ES-I3 (cell line): ENCODE measurements around the gene HEATR1.
"Not testable (repeated sequence)": the region's sequence is repeated elsewhere in the genome, so short reads cannot be mapped to it uniquely, and the experiment has no call there.

Source experiments
- H3K36me3 ChIP-seq: 2 replicates; pipeline ENCODE4 v1.6.1; 2013; ENCODE audit warnings: mild to moderate bottlenecking, low read length, control low read depth, moderate library complexity; ENCODE audit not compliant: insufficient read depth
- H3K4me1 ChIP-seq: 2 replicates; pipeline ENCODE4 v1.6.1; 2013; ENCODE audit warnings: mild to moderate bottlenecking, control low read depth, low read length; ENCODE audit not compliant: insufficient read depth
- H3K9ac ChIP-seq: 2 replicates; pipeline ENCODE4 v1.6.1; 2013; ENCODE audit warnings: low read depth, mild to moderate bottlenecking, low read length, moderate library complexity
- H3K9me3 ChIP-seq: 2 replicates; pipeline ENCODE4 v1.6.1; 2013; ENCODE audit warnings: mild to moderate bottlenecking, low read length, moderate library complexity; ENCODE audit not compliant: control insufficient read depth, insufficient read depth

HEATR1 gene

GRCh38 chr1:236615399-236616148 lies 11.3 kb upstream of the HEATR1 start:
- no peak overlapping the region for H3K9ac ChIP-seq
- no peaks in the 10 kb centered on the region for H3K4me1 ChIP-seq
- H3K9me3 ChIP-seq, result no peaks in the 10 kb centered on the region
- no peaks in the 10 kb centered on the region for H3K36me3 ChIP-seq

- Histone ChIP-seq H3K9ac (no peak overlapping the region), H3K9me3 (no peaks in the 10 kb centered on the region), H3K36me3 (no peaks in the 10 kb centered on the region), H3K4me1 (no peaks in the 10 kb centered on the region)
Observed at GRCh38 chr1:236612349-236612748, 8.0 kb upstream of the HEATR1 start.

GRCh38 chr1:236608930-236609726 lies 4.8 kb upstream of the HEATR1 start:
- Histone ChIP-seq H3K9me3 (no peaks in the 10 kb centered on the region), H3K9ac (no peak overlapping the region), H3K4me1 (no peaks in the 10 kb centered on the region), H3K36me3 (no peaks in the 10 kb centered on the region)

- H3K9ac ChIP-seq, H3K36me3 ChIP-seq, H3K4me1 ChIP-seq, H3K9me3 ChIP-seq: not testable (repeated sequence)
Observed at GRCh38 chr1:236607597-236607996, 3.3 kb upstream of the HEATR1 start.

- Histone ChIP-seq H3K36me3 (0 out of 2 replicates have a peak, but pooled peaks cover 10% of the 10 kb centered on the region), H3K9ac (peak overlapping the region; percentile 94), H3K4me1 (no peaks in the 10 kb centered on the region), H3K9me3 (no peaks in the 10 kb centered on the region)
Observed at GRCh38 chr1:236604905-236605806, 840 bp upstream of the HEATR1 start.

GRCh38 chr1:236602171-236602570 lies 2.1 kb downstream of the HEATR1 start:
- no peak overlapping the region for H3K9ac ChIP-seq
- H3K9me3 ChIP-seq, result no peaks in the 10 kb centered on the region
- 0 out of 2 replicates have a peak, but pooled peaks cover 15% of the 10 kb centered on the region for H3K36me3 ChIP-seq
- no peaks in the 10 kb centered on the region for H3K4me1 ChIP-seq

- H3K9me3 ChIP-seq, result no peaks in the 10 kb centered on the region
- no peak overlapping the region for H3K9ac ChIP-seq
- H3K4me1 ChIP-seq, result no peaks in the 10 kb centered on the region
- peaks cover 7% of the 10 kb centered on the region for H3K36me3 ChIP-seq
Observed at GRCh38 chr1:236590553-236591150, 13.7 kb downstream of the HEATR1 start.

- Histone ChIP-seq H3K9me3 (no peaks in the 10 kb centered on the region), H3K9ac (no peak overlapping the region), H3K4me1 (no peaks in the 10 kb centered on the region), H3K36me3 (peaks cover 10% of the 10 kb centered on the region)
Observed at GRCh38 chr1:236589531-236589930, 14.8 kb downstream of the HEATR1 start.

GRCh38 chr1:236581528-236581927 lies 22.8 kb downstream of the HEATR1 start:
- Histone ChIP-seq H3K4me1 (no peaks in the 10 kb centered on the region), H3K36me3 (peaks cover 28% of the 10 kb centered on the region), H3K9me3 (no peaks in the 10 kb centered on the region), H3K9ac (no peak overlapping the region)

- not testable (repeated sequence) for H3K9me3 ChIP-seq, H3K9ac ChIP-seq, H3K4me1 ChIP-seq
- H3K36me3 ChIP-seq, result peaks cover 34% of the 10 kb centered on the region
Observed at GRCh38 chr1:236580404-236580803, 23.9 kb downstream of the HEATR1 start.

- H3K36me3 ChIP-seq, result peaks cover 29% of the 10 kb centered on the region
- no peak overlapping the region for H3K9ac ChIP-seq
- no peaks in the 10 kb centered on the region for H3K4me1 ChIP-seq
Observed at GRCh38 chr1:236578661-236579060, 25.7 kb downstream of the HEATR1 start.

GRCh38 chr1:236577041-236577440 lies 27.3 kb downstream of the HEATR1 start:
- H3K36me3 ChIP-seq, result peaks cover 33% of the 10 kb centered on the region
- H3K4me1 ChIP-seq, H3K9ac ChIP-seq, H3K9me3 ChIP-seq: not testable (repeated sequence)

More at GRCh38 chr1:236578661-236579060, 25.7 kb downstream of the HEATR1 start:
- no peaks in the 10 kb centered on the region for H3K9me3 ChIP-seq

GRCh38 chr1:236576004-236576403 lies 28.3 kb downstream of the HEATR1 start:
- H3K36me3 ChIP-seq, result peaks cover 40% of the 10 kb centered on the region
- no peak overlapping the region for H3K9ac ChIP-seq
- no peaks in the 10 kb centered on the region for H3K9me3 ChIP-seq
- no peaks in the 10 kb centered on the region for H3K4me1 ChIP-seq

GRCh38 chr1:236575523-236575922 lies 28.8 kb downstream of the HEATR1 start:
- Histone ChIP-seq H3K9me3 (no peaks in the 10 kb centered on the region), H3K36me3 (peaks cover 41% of the 10 kb centered on the region), H3K4me1 (no peaks in the 10 kb centered on the region), H3K9ac (no peak overlapping the region)
